ENCODE results near the gene CD44.

The CD44 gene

GRCh38 chr11:35112056-35112845 lies 26.7 kb upstream of the CD44 start:
- DNase-seq (ENCODE audit: low read depth) = no peak
- TF ChIP-seq CTCF (IDR thresholded peaks at IDR 0.05; ENCODE audit: control insufficient read depth, extremely low read depth, insufficient read depth) = no peak
- H3K4me3 ChIP-seq (ENCODE audit: low read depth, low read length) = no peak overlapping the region

- H3K4me3 ChIP-seq (ENCODE audit: low read depth, low read length) = no peak overlapping the region
- TF ChIP-seq CTCF (IDR thresholded peaks at IDR 0.05; ENCODE audit: control insufficient read depth, extremely low read depth, insufficient read depth) = no peak
- DNase-seq (ENCODE audit: low read depth) = peak; percentile 45
Measured at GRCh38 chr11:35112846-35113105, 26.2 kb upstream of the CD44 start.

GRCh38 chr11:35114906-35115687 lies 23.9 kb upstream of the CD44 start:
- no peak overlapping the region for H3K4me3 ChIP-seq (ENCODE audit: low read depth, low read length)
- DNase-seq (ENCODE audit: low read depth) = no peak
- TF ChIP-seq CTCF (IDR thresholded peaks at IDR 0.05; ENCODE audit: control insufficient read depth, extremely low read depth, insufficient read depth) = no peak

- no peak for TF ChIP-seq CTCF (IDR thresholded peaks at IDR 0.05; ENCODE audit: control insufficient read depth, extremely low read depth, insufficient read depth)
- no peak for DNase-seq (ENCODE audit: low read depth)
- no peak overlapping the region for H3K4me3 ChIP-seq (ENCODE audit: low read depth, low read length)
Measured at GRCh38 chr11:35115688-35116030, 23.3 kb upstream of the CD44 start.

- DNase-seq (ENCODE audit: low read depth) = no peak
- no peak for TF ChIP-seq CTCF (IDR thresholded peaks at IDR 0.05; ENCODE audit: control insufficient read depth, extremely low read depth, insufficient read depth)
Measured at GRCh38 chr11:35116245-35116644, 22.7 kb upstream of the CD44 start.

GRCh38 chr11:35116762-35117640 lies 22.0 kb upstream of the CD44 start:
- no peak for TF ChIP-seq CTCF (IDR thresholded peaks at IDR 0.05; ENCODE audit: control insufficient read depth, extremely low read depth, insufficient read depth)
- peak; percentile 33 for DNase-seq (ENCODE audit: low read depth)

More at GRCh38 chr11:35116245-35116644, 22.7 kb upstream of the CD44 start:
- no peak overlapping the region for H3K4me3 ChIP-seq (ENCODE audit: low read depth, low read length)

More at GRCh38 chr11:35116762-35117640, 22.0 kb upstream of the CD44 start:
- H3K4me3 ChIP-seq (ENCODE audit: low read depth, low read length) = no peak overlapping the region

Data from LNCaP clone FGC (cell line).